NCI-H2029 (cell line): ENCODE measurements around the gene OR2W3.

Experiments
- DNase-seq: peaks from one replicate; lab custom pipeline; 2025; lab: John Stamatoyannopoulos, UW

The OR2W3 gene

GRCh38 chr1:247919952-247920351 lies 24.6 kb downstream of the OR2W3 start, which contains the start of gene OR2T8:
TSS of gene OR2T8 (plus strand) at chr1:247920252. CDS start at chr1:247921018, 766 bp downstream.
- no peak for DNase-seq

GRCh38 chr1:247923941-247924340 lies 28.6 kb downstream of the OR2W3 start:
- no peak for DNase-seq

GRCh38 chr1:247924868-247925267 lies 29.5 kb downstream of the OR2W3 start, which contains the start of gene OR2AJ1:
TSS of gene OR2AJ1 (plus strand) at chr1:247924889. CDS start at chr1:247933769, 8,880 bp downstream.
- no peak for DNase-seq

GRCh38 chr1:247933989-247934388 lies 38.6 kb downstream of the OR2W3 start:
- DNase-seq: no peak

- DNase-seq: no peak
These were observed 40.4 kb downstream of the OR2W3 start for GRCh38 chr1:247935781-247936180.

GRCh38 chr1:247936415-247936814 lies 41.0 kb downstream of the OR2W3 start:
- no peak for DNase-seq

- peak; percentile 58 for DNase-seq
These were observed 41.8 kb downstream of the OR2W3 start for GRCh38 chr1:247936965-247937734.

- DNase-seq: no peak
These were observed 47.2 kb downstream of the OR2W3 start for GRCh38 chr1:247942624-247943023.
